Left ventricle myocardium superior (tissue), 1 donor: ENCODE data around the gene NCKAP5L. TPM values are rescaled to one million over a fixed set of nuclear protein-coding genes. Genes with fewer than 3 reads are reported as not detected.

Source experiments
- ATAC-seq: fragments of 200-7000 bp; cut with Tn5 transposase; one replicate; pipeline ENCODE4 v1.9.1; 2020; ENCODE audit warnings: mild to moderate bottlenecking, moderate library complexity
- DNase-seq: peaks from one replicate; pipeline ENCODE4 v3.0.0-alpha.2; 2020
- intact Hi-C: fragments of 100-400 bp; cut with micrococcal nuclease; formaldehyde crosslinking; loops from one replicate; pipeline ENCODE4 v1.11.0; 2022
- total RNA-seq: library from RNA; stranded (reverse); fragmentation: NEBNext Ultra II Directional; extraction: Animal tissue kit (Norgen Biotek cat#: 25700); gene quantifications from one replicate; pipeline ENCODE4 v1.2.1, GENCODE V29; 2021
- donor health status: DM: no; HTN: yes; CAD: no; lungs with severe emphysema.

Gene NCKAP5L
- total RNA-seq, 1 donor from 2014 or later = 32.3 TPM

- DNase-seq = peak; percentile 86
- intact Hi-C loops = no loop called here
- ATAC-seq = peak; percentile 76
Measured at GRCh38 chr12:49763006-49763591, 65.1 kb downstream of the NCKAP5L start.

GRCh38 chr12:49762468-49762847 lies 65.8 kb downstream of the NCKAP5L start:
- intact Hi-C loops = no loop called here
- no peak for DNase-seq
- ATAC-seq = no peak

- intact Hi-C loops = no loop called here
- no peak for ATAC-seq
- no peak for DNase-seq
Measured at GRCh38 chr12:49761677-49762467, 66.3 kb downstream of the NCKAP5L start.

- ATAC-seq = no peak
- intact Hi-C loops = no loop called here
- DNase-seq = no peak
Measured at GRCh38 chr12:49750996-49751393, 77.2 kb downstream of the NCKAP5L start.

GRCh38 chr12:49750027-49750995 lies 77.9 kb downstream of the NCKAP5L start:
- DNase-seq (no peak), ATAC-seq (peak; percentile 45)
- intact Hi-C loops = no loop called here

GRCh38 chr12:49748800-49749199 lies 79.4 kb downstream of the NCKAP5L start:
- DNase-seq = no peak
- intact Hi-C loops = no loop called here
- ATAC-seq = peak; percentile 59

- intact Hi-C loops = no loop called here
- peak; percentile 29 for ATAC-seq
- DNase-seq = no peak
Measured at GRCh38 chr12:49748306-49748705, 79.9 kb downstream of the NCKAP5L start.

GRCh38 chr12:49744363-49744885 lies 83.8 kb downstream of the NCKAP5L start:
- intact Hi-C loops = no loop called here
- ATAC-seq (no peak), DNase-seq (no peak)

- intact Hi-C loops = no loop called here
- peak; percentile 91 for DNase-seq
- peak; percentile 81 for ATAC-seq
Measured at GRCh38 chr12:49741882-49742620, 86.2 kb downstream of the NCKAP5L start.

Other genes starting within 250 kb of the NCKAP5L start
- gene FAM186B, start 222.8 kb downstream of the NCKAP5L start, total RNA-seq = 0.47 TPM
- gene PRPF40B, start 204.9 kb downstream of the NCKAP5L start, total RNA-seq = 21.1 TPM
- 11.3 TPM for gene FMNL3, start 121.0 kb downstream of the NCKAP5L start, total RNA-seq
- gene TMBIM6, start 86.9 kb downstream of the NCKAP5L start, total RNA-seq = 255 TPM
- 2.7 TPM for gene BCDIN3D, start 14.7 kb upstream of the NCKAP5L start, total RNA-seq
- gene FAIM2, start 75.5 kb upstream of the NCKAP5L start, total RNA-seq = 8.2 TPM
- gene AQP2, start 122.3 kb upstream of the NCKAP5L start, total RNA-seq = not detected
- 0.40 TPM for gene AQP5, start 133.5 kb upstream of the NCKAP5L start, total RNA-seq
- gene AQP6, start 144.5 kb upstream of the NCKAP5L start, total RNA-seq = not detected
- gene RACGAP1, start 197.1 kb upstream of the NCKAP5L start, total RNA-seq = 3.4 TPM
- gene ASIC1, start 229.2 kb upstream of the NCKAP5L start, total RNA-seq = 0.99 TPM